Measurements from ENCODE around the gene PPWD1.

PPWD1 gene

DNA sequence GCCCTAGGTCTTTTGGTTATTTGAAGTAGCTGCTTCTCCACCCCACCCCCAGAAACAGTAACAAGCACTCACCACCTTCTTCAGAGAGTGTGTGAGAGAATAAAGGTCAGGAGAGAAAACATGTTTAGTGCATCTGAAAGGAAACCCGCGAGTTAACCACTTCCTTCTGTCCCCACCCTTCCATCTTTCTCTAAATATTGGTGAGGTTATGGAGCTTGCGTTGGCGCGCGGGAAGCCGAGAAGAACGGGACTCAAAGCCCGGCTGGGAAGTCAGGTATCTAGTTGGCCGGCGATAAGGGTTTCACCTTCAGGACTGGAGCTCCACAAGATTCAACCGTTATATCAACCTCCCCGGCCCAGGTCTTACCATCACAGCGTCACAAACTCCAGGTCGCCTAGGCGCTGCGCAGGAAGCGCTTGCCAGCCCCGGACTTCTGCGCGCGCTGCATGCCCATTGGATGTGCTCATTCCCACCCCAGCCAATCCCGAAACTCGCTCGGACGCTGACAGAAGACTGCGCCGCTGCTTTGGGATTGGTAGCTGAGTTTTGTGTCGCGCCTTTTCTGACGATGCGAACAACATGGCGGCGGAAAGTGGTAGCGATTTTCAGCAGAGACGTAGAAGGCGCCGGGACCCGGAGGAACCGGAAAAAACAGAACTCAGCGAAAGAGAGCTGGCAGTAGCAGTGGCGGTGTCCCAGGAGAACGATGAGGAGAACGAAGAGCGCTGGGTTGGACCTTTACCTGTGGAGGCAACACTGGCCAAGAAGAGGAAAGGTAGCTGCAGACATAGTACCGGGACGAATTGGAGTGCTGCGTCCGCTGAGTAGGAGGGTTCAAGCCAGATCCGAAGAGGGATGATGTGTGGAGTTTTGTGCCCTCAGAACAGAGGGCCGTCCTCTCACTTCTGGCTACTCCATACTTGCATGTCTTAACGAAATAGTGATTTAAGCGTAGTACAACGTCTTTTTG is at the start of gene PPWD1, which contains the start of gene CENPK:
TSS of gene PPWD1 (plus strand) at position 566 of the 971 bp plus-strand sequence. CDS start at position 581, 15 bp downstream.
TSS of gene CENPK (minus strand) at position 438 of the 971 bp plus-strand sequence. CDS start 8,261 bp downstream, outside the sequence.
- H3K4me1 ChIP-seq (ENCODE audit: control insufficient read depth, insufficient read depth, low read length), result 0 out of 2 replicates have a peak, but pooled peaks cover 3% of the 10 kb centered on the region
- H3K9ac ChIP-seq (ENCODE audit: low read length), result peak within 1 kb of the TSS; percentile 88
- peak within 1 kb of the TSS; percentile 66 for H3K27ac ChIP-seq (ENCODE audit: low read depth, low read length)
- no peaks in the 10 kb centered on the region for H3K27me3 ChIP-seq (ENCODE audit: control insufficient read depth, insufficient read depth, low read length)
- no peaks in the 10 kb centered on the region for H3K9me3 ChIP-seq (ENCODE audit: control insufficient read depth, insufficient read depth, low read depth, low read length)
- H3K36me3 ChIP-seq (ENCODE audit: control insufficient read depth, insufficient read depth, low read length), result peaks cover 16% of the 10 kb centered on the region
- peak within 1 kb of the TSS; percentile 82 for H3K4me3 ChIP-seq (ENCODE audit: low read depth, low read length)

DNA sequence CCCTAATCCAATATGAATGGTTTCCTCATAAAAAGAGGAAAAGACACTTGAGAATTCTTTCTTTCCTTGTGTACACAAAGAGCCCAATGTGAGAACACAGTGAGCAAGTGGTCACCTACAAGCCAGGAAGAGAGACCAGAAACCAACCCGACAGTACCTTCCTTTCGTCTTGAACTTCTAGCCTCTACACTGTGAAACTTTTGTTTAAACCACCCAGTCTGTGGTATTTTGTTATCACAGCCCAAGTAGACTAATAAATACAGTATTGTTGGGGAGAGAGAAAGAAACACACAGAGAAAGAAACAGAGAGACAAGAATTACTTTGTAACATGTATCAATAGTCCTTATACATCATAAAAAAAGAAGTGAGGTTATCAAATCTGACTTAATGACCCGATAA is 37.4 kb upstream of the PPWD1 start:
- Histone ChIP-seq H3K4me1 (ENCODE audit: control insufficient read depth, insufficient read depth, low read length) (no peaks in the 10 kb centered on the region), H3K9ac (ENCODE audit: low read length) (no peak overlapping the region), H3K27ac (ENCODE audit: low read depth, low read length) (no peak overlapping the region), H3K27me3 (ENCODE audit: control insufficient read depth, insufficient read depth, low read length) (no peaks in the 10 kb centered on the region), H3K4me3 (ENCODE audit: low read depth, low read length) (no peak overlapping the region), H3K36me3 (ENCODE audit: control insufficient read depth, insufficient read depth, low read length) (peaks cover 46% of the 10 kb centered on the region), H3K9me3 (ENCODE audit: control insufficient read depth, insufficient read depth, low read depth, low read length) (no peaks in the 10 kb centered on the region)

DNA sequence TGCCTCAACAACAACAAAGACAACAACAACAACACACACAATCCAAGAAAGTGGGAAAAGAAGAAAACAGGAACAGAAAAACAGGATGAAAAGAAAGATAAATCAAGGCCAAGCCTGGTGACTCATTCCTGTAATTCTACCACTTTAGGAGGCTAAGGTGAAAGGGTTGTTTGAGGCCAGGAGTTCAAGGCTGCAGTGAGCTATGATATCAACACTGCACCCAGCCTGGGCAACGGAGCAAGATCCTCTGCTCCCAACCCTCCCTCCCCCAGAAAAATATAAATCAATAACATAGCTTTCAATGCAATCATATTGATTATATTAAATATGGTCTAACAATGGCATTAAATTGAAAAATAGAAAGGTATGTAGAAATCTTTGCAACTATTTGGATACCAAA is 32.2 kb upstream of the PPWD1 start:
- H3K27ac ChIP-seq (ENCODE audit: low read depth, low read length), result no peak overlapping the region
- H3K4me3 ChIP-seq (ENCODE audit: low read depth, low read length), result no peak overlapping the region
- no peaks in the 10 kb centered on the region for H3K9me3 ChIP-seq (ENCODE audit: control insufficient read depth, insufficient read depth, low read depth, low read length)
- no peaks in the 10 kb centered on the region for H3K27me3 ChIP-seq (ENCODE audit: control insufficient read depth, insufficient read depth, low read length)
- H3K4me1 ChIP-seq (ENCODE audit: control insufficient read depth, insufficient read depth, low read length), result no peaks in the 10 kb centered on the region
- peaks cover 28% of the 10 kb centered on the region for H3K36me3 ChIP-seq (ENCODE audit: control insufficient read depth, insufficient read depth, low read length)
- no peak overlapping the region for H3K9ac ChIP-seq (ENCODE audit: low read length)

DNA sequence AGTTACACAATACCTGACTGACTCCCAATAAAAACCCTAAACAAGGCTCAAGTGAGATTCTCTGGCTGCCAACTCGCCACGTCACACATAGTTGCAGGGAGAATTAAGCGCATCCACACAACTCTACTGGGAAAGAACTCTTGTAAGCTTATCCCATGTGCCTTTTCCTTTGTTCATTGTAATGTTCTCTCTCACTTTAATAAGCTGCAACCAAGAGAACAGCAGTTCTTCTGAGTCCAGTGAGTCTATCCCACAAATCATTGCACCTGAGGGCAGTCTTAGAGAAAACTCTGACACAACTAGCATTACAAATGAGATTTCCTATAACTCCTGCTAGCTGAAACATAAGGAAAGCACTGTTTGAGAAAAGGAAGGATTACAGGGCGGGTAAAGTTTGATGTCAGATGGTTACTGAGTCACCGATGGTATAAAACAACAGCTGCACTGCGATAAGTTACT is 27.5 kb upstream of the PPWD1 start:
- H3K4me1 ChIP-seq (ENCODE audit: control insufficient read depth, insufficient read depth, low read length), result no peaks in the 10 kb centered on the region
- H3K9ac ChIP-seq (ENCODE audit: low read length), result no peak overlapping the region
- no peak overlapping the region for H3K4me3 ChIP-seq (ENCODE audit: low read depth, low read length)
- peaks cover 26% of the 10 kb centered on the region for H3K36me3 ChIP-seq (ENCODE audit: control insufficient read depth, insufficient read depth, low read length)
- no peaks in the 10 kb centered on the region for H3K27me3 ChIP-seq (ENCODE audit: control insufficient read depth, insufficient read depth, low read length)
- H3K9me3 ChIP-seq (ENCODE audit: control insufficient read depth, insufficient read depth, low read depth, low read length), result no peaks in the 10 kb centered on the region
- no peak overlapping the region for H3K27ac ChIP-seq (ENCODE audit: low read depth, low read length)

DNA sequence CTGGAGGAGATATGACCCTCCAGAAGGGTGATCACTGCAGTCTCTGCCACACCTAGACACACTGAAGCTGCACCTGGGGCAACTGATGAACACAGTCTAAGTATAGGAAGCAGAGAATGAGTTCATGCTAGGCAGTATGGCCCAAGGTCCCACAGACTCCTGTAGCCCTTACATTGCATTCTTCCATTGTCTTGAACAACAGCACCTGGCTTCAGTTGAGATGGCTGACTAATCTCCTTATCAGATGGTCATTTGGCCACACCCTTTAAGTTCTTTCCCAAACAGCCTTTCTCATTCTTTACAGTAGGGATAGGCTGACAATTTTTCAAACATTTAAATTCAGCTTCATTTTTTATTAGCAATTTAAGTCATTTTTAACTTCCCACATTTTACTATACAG is 23.3 kb upstream of the PPWD1 start:
- no peaks in the 10 kb centered on the region for H3K4me1 ChIP-seq (ENCODE audit: control insufficient read depth, insufficient read depth, low read length)
- no peak overlapping the region for H3K27ac ChIP-seq (ENCODE audit: low read depth, low read length)
- no peaks in the 10 kb centered on the region for H3K9me3 ChIP-seq (ENCODE audit: control insufficient read depth, insufficient read depth, low read depth, low read length)
- H3K9ac ChIP-seq (ENCODE audit: low read length), result no peak overlapping the region
- H3K4me3 ChIP-seq (ENCODE audit: low read depth, low read length), result no peak overlapping the region
- no peaks in the 10 kb centered on the region for H3K27me3 ChIP-seq (ENCODE audit: control insufficient read depth, insufficient read depth, low read length)
- H3K36me3 ChIP-seq (ENCODE audit: control insufficient read depth, insufficient read depth, low read length), result peaks cover 66% of the 10 kb centered on the region

DNA sequence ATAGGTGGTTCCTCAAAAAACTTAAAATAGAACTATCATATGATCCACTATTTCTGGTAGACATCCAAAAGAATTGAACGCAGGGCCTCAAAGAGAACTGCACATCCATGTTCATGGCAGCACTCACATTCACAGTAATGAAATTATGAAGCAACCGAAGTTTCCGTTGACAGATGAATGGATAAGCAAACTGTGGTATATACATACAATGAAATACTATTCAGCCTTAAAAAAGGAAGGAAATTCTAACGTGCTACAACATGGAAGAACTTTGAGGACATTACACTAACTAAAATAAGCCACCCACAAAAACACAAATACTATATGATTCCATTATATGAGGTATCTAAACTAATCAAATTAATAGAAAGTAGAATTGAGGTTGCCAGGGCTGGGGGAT is 18.6 kb upstream of the PPWD1 start:
- Histone ChIP-seq H3K9me3 (ENCODE audit: control insufficient read depth, insufficient read depth, low read depth, low read length) (no peaks in the 10 kb centered on the region), H3K9ac (ENCODE audit: low read length) (no peak overlapping the region), H3K4me1 (ENCODE audit: control insufficient read depth, insufficient read depth, low read length) (no peaks in the 10 kb centered on the region), H3K4me3 (ENCODE audit: low read depth, low read length) (no peak overlapping the region), H3K36me3 (ENCODE audit: control insufficient read depth, insufficient read depth, low read length) (peaks cover 61% of the 10 kb centered on the region), H3K27ac (ENCODE audit: low read depth, low read length) (no peak overlapping the region), H3K27me3 (ENCODE audit: control insufficient read depth, insufficient read depth, low read length) (no peaks in the 10 kb centered on the region)

DNA sequence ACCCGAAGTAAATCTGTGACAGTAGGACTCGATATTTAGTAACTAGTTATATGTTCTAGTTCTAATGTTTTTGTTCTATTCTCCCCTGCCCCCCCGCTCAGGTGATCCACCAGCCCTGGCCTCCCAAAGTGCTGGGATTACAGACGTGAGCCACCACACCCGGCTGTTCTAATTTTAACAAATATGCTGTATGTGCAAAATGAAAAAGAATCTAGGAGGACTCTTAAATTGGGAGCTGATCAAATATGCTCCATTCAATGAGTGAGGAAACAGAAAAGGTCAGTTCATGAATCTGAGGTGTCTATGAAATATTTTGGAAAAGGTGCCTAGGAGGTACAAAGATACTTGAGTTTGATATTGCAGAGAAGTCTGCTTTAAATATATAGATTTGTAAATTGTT is 17.0 kb upstream of the PPWD1 start:
- Histone ChIP-seq H3K36me3 (ENCODE audit: control insufficient read depth, insufficient read depth, low read length) (peaks cover 66% of the 10 kb centered on the region), H3K27ac (ENCODE audit: low read depth, low read length) (no peak overlapping the region), H3K27me3 (ENCODE audit: control insufficient read depth, insufficient read depth, low read length) (no peaks in the 10 kb centered on the region), H3K9ac (ENCODE audit: low read length) (no peak overlapping the region), H3K9me3 (ENCODE audit: control insufficient read depth, insufficient read depth, low read depth, low read length) (no peaks in the 10 kb centered on the region), H3K4me3 (ENCODE audit: low read depth, low read length) (no peak overlapping the region), H3K4me1 (ENCODE audit: control insufficient read depth, insufficient read depth, low read length) (no peaks in the 10 kb centered on the region)

DNA sequence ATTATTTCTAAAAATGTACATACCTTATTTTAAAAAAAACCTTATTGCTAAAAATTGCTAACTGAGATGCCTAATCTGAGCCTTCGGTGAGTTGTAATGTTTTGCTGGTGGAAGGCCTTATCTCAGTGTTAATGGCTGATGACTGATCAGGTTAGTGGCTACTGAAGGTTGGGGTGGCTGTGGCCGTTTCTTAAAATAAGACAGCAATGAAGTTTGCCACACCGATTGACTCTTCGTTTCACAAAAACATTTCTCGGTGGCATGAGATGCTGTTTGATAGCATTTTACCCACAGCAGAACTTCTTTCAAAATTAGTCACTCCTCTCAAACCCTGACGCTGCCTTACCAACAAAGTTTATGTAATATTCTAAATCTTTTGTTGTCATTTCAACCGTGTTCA is 14.8 kb upstream of the PPWD1 start:
- Histone ChIP-seq H3K4me1 (ENCODE audit: control insufficient read depth, insufficient read depth, low read length) (no peaks in the 10 kb centered on the region), H3K36me3 (ENCODE audit: control insufficient read depth, insufficient read depth, low read length) (peaks cover 55% of the 10 kb centered on the region)

DNA sequence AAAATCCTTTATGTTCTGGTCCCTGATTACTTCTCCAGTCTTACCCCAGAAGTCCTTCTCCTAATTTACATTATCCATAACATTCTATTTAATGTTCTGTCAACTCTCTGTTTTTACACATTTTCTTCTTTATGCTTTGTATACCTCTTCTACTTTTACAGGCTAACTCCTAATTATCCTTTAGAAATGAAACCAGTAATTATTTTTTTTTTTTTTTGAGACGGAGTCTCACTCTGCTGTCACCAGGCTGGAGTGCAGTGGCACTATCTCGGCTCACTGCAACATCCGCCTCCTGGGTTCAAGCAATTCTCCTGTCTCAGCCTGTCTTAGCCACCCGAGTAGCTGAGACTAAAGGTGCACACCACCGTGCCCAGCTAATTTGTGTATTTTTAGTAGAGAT is 9.2 kb upstream of the PPWD1 start:
- Histone ChIP-seq H3K4me3 (ENCODE audit: low read depth, low read length) (no peak overlapping the region), H3K4me1 (ENCODE audit: control insufficient read depth, insufficient read depth, low read length) (no peaks in the 10 kb centered on the region), H3K9ac (ENCODE audit: low read length) (no peak overlapping the region), H3K27ac (ENCODE audit: low read depth, low read length) (no peak overlapping the region), H3K36me3 (ENCODE audit: control insufficient read depth, insufficient read depth, low read length) (peaks cover 70% of the 10 kb centered on the region), H3K27me3 (ENCODE audit: control insufficient read depth, insufficient read depth, low read length) (no peaks in the 10 kb centered on the region), H3K9me3 (ENCODE audit: control insufficient read depth, insufficient read depth, low read depth, low read length) (no peaks in the 10 kb centered on the region)

More for the DNA sequence above, 14.8 kb upstream of the PPWD1 start:
- no peak overlapping the region for H3K9ac ChIP-seq (ENCODE audit: low read length)
- no peak overlapping the region for H3K27ac ChIP-seq (ENCODE audit: low read depth, low read length)
- H3K9me3 ChIP-seq (ENCODE audit: control insufficient read depth, insufficient read depth, low read depth, low read length), result no peaks in the 10 kb centered on the region
- H3K4me3 ChIP-seq (ENCODE audit: low read depth, low read length), result no peak overlapping the region
- no peaks in the 10 kb centered on the region for H3K27me3 ChIP-seq (ENCODE audit: control insufficient read depth, insufficient read depth, low read length)

DNA sequence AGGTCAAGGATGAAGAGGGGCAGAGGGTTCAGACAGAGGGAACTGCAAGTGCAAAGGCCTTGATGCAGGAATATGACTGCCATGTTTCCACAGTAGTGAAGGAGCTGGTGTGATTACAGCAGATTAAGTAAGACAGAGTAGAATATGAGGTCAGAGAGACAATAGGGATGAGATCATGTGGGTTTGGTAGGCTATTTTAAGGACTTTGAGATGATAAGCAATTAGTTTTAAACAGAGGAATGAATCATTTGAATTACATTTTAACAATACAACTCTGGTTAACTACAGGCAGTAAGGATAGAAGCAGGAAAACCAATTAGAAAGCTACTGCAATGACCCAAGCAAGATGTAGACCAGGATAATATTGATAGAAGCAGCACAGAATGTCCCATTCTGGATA is 7.8 kb upstream of the PPWD1 start:
- Histone ChIP-seq H3K4me1 (ENCODE audit: control insufficient read depth, insufficient read depth, low read length) (no peaks in the 10 kb centered on the region), H3K4me3 (ENCODE audit: low read depth, low read length) (no peak overlapping the region), H3K36me3 (ENCODE audit: control insufficient read depth, insufficient read depth, low read length) (peaks cover 58% of the 10 kb centered on the region), H3K9ac (ENCODE audit: low read length) (no peak overlapping the region), H3K9me3 (ENCODE audit: control insufficient read depth, insufficient read depth, low read depth, low read length) (no peaks in the 10 kb centered on the region), H3K27ac (ENCODE audit: low read depth, low read length) (no peak overlapping the region), H3K27me3 (ENCODE audit: control insufficient read depth, insufficient read depth, low read length) (no peaks in the 10 kb centered on the region)

DNA sequence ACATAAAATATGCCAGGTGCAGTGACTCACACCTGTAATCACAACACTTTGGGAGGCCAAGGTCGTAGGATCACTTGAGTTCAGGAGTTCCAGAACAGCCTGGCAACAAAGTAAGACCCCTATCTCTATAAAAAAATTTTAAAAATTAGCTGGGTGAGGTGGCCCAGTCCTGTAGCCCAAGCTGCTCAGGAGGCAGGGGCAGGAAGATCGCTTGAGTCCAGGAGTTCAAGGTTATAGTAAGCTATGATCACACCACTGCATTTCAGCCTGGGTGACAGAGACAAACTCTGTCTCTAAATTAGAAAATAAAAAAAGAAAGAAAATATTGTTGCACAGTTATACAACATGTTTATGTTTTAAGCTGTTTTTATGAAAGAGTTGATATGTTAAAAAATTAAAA is 6.9 kb upstream of the PPWD1 start:
- Histone ChIP-seq H3K27ac (ENCODE audit: low read depth, low read length) (no peak overlapping the region), H3K4me1 (ENCODE audit: control insufficient read depth, insufficient read depth, low read length) (no peaks in the 10 kb centered on the region), H3K9me3 (ENCODE audit: control insufficient read depth, insufficient read depth, low read depth, low read length) (no peaks in the 10 kb centered on the region), H3K9ac (ENCODE audit: low read length) (no peak overlapping the region), H3K36me3 (ENCODE audit: control insufficient read depth, insufficient read depth, low read length) (peaks cover 54% of the 10 kb centered on the region), H3K27me3 (ENCODE audit: control insufficient read depth, insufficient read depth, low read length) (no peaks in the 10 kb centered on the region), H3K4me3 (ENCODE audit: low read depth, low read length) (no peak overlapping the region)
